Neural crest cell (in vitro differentiated cells): Measurements from ENCODE around the gene AOC3. TPM values are rescaled to one million over a fixed set of nuclear protein-coding genes. Genes with fewer than 3 reads are reported as not detected.
"Not testable (repeated sequence)": the region's sequence is repeated elsewhere in the genome, so short reads cannot be mapped to it uniquely, and the experiment has no call there.

Experiments
- DNase-seq: peaks from one replicate; pipeline ENCODE4 v3.0.0; 2021; ENCODE audit warnings: low read depth, mixed read lengths, low spot score
- H3K27ac Mint-ChIP-seq: one replicate; pipeline ENCODE4 v1.8.0; 2021; ENCODE audit warnings: mild to moderate bottlenecking, mixed read lengths; ENCODE audit not compliant: unreplicated experiment
- H3K27me3 Mint-ChIP-seq: 2 replicates; pipeline ENCODE4 v1.8.0; 2021; ENCODE audit warnings: low read depth, mild to moderate bottlenecking, mixed read lengths
- H3K36me3 Mint-ChIP-seq: 2 replicates; pipeline ENCODE4 v1.8.0; 2021; ENCODE audit warnings: low read depth, mild to moderate bottlenecking, mixed read lengths
- H3K4me1 Mint-ChIP-seq: 2 replicates; pipeline ENCODE4 v1.8.0; 2021; ENCODE audit warnings: mixed read lengths
- H3K4me3 Mint-ChIP-seq: one replicate; pipeline ENCODE4 v1.8.0; 2021; ENCODE audit warnings: mild to moderate bottlenecking, mixed read lengths
- H3K9me3 Mint-ChIP-seq: 2 replicates; pipeline ENCODE4 v1.8.0; 2021; ENCODE audit warnings: mixed read lengths
- total RNA-seq: library from RNA; stranded (reverse); gene quantifications from 2 replicates; pipeline ENCODE4 v1.2.1, GENCODE V29; 2021
- TF ChIP-seq, protein P1 (sequence below): fragments of 200-600 bp; sonication (generic); conservative IDR thresholded peaks from 2 replicates; pipeline ENCODE4 v1.5.0; 2021; ENCODE audit warnings: antibody characterized with exemption, mild to moderate bottlenecking

AOC3 gene
- total RNA-seq, 1 donor from 2014 or later = 1.1 TPM

DNA sequence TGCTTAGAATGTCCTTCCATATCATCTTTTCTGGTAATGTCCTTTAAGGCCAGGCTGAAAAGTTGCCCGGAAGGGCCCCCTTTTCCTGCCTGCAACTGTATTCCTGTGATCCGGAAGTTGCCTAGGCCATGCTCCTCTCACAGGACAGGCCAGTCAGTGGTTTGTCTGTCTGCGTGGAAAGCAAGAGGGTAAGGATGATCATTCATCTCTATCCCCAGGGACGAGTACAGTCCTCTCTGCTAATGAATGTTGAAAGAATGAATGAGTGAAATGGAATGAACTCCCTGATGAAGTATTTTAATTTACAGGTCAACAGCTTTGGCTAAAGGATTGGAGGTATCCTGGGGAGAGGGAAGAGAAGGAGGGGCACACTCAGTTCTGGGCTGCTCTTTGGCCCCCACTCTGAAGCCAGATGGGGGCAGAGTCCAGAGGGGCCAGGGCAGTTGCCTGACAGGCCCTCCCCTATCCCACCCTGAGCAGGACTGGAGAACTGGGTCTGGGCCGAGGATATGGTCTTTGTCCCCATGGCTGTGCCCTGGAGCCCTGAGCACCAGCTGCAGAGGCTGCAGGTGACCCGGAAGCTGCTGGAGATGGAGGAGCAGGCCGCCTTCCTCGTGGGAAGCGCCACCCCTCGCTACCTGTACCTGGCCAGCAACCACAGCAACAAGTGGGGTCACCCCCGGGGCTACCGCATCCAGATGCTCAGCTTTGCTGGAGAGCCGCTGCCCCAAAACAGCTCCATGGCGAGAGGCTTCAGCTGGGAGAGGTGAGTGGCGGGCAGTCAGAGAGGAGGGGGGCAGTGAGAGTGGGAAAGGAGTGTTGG lies 3.2 kb downstream of the AOC3 start:
- H3K4me3 Mint-ChIP-seq = no peak overlapping the region
- TF ChIP-seq, protein P1, sequence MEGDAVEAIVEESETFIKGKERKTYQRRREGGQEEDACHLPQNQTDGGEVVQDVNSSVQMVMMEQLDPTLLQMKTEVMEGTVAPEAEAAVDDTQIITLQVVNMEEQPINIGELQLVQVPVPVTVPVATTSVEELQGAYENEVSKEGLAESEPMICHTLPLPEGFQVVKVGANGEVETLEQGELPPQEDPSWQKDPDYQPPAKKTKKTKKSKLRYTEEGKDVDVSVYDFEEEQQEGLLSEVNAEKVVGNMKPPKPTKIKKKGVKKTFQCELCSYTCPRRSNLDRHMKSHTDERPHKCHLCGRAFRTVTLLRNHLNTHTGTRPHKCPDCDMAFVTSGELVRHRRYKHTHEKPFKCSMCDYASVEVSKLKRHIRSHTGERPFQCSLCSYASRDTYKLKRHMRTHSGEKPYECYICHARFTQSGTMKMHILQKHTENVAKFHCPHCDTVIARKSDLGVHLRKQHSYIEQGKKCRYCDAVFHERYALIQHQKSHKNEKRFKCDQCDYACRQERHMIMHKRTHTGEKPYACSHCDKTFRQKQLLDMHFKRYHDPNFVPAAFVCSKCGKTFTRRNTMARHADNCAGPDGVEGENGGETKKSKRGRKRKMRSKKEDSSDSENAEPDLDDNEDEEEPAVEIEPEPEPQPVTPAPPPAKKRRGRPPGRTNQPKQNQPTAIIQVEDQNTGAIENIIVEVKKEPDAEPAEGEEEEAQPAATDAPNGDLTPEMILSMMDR = no peak
- DNase-seq = no peak
- no peaks in the 10 kb centered on the region for H3K27me3 Mint-ChIP-seq
- H3K27ac Mint-ChIP-seq = no peak overlapping the region
- no peaks in the 10 kb centered on the region for H3K36me3 Mint-ChIP-seq
- peaks cover 8% of the 10 kb centered on the region for H3K4me1 Mint-ChIP-seq
- no peaks in the 10 kb centered on the region for H3K9me3 Mint-ChIP-seq

DNA sequence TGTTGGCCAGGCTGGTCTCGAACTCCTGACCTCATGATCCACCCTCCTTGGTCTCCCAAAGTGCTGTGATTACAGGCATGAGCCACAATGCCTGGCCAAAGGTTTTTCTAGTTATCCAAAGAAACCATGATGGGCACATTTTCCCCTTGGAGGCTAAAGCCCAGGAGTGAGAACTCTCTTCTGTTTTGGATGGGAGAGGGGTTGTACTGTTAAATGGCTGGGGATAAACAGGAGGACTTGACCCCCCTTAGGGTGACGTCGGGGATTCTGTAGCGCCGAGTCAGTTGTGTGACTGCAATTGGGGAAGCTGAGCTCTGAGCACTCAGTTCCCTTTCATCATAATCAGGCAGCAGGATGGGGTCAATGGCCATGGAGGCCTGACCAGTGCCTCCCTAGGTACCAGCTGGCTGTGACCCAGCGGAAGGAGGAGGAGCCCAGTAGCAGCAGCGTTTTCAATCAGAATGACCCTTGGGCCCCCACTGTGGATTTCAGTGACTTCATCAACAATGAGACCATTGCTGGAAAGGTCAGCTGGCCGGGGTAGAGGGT lies 4.1 kb downstream of the AOC3 start:
- no peaks in the 10 kb centered on the region for H3K36me3 Mint-ChIP-seq
- H3K27ac Mint-ChIP-seq = no peak overlapping the region
- no peaks in the 10 kb centered on the region for H3K9me3 Mint-ChIP-seq
- no peak overlapping the region for H3K4me3 Mint-ChIP-seq
- H3K27me3 Mint-ChIP-seq = no peaks in the 10 kb centered on the region
- DNase-seq = no peak
- TF ChIP-seq, protein P1 = no peak
- peaks cover 8% of the 10 kb centered on the region for H3K4me1 Mint-ChIP-seq

DNA sequence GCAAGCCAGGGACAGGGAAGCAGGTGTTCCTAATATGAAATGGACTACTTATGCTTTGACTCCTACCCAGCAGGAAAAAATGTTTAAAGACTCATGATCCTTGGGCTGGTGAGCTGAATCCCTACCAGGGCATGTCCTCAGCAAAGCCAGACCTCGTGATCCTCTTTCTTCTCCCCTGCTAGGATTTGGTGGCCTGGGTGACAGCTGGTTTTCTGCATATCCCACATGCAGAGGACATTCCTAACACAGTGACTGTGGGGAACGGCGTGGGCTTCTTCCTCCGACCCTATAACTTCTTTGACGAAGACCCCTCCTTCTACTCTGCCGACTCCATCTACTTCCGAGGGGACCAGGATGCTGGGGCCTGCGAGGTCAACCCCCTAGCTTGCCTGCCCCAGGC lies 5.1 kb downstream of the AOC3 start:
- not testable (repeated sequence) for H3K36me3 Mint-ChIP-seq, H3K4me1 Mint-ChIP-seq, H3K9me3 Mint-ChIP-seq, DNase-seq, H3K27me3 Mint-ChIP-seq, H3K4me3 Mint-ChIP-seq, H3K27ac Mint-ChIP-seq

DNA sequence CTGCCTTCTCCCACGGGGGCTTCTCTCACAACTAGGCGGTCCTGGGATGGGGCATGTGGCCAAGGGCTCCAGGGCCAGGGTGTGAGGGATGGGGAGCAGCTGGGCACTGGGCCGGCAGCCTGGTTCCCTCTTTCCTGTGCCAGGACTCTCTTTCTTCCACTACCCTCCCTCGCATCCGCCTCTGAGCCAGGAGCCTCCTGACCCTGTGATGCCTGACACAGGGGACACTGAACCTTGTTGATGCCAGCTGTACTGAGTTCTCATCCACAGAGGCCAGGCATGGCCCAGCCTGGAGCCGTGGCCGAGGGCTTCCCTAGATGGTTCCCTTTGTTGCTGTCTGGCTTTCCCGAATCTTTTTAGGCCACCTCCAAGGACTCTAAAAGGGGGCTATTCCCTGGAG lies 5.5 kb downstream of the AOC3 start:
- not testable (repeated sequence) for H3K4me1 Mint-ChIP-seq, H3K36me3 Mint-ChIP-seq, H3K27ac Mint-ChIP-seq, DNase-seq, H3K9me3 Mint-ChIP-seq, H3K27me3 Mint-ChIP-seq, H3K4me3 Mint-ChIP-seq

DNA sequence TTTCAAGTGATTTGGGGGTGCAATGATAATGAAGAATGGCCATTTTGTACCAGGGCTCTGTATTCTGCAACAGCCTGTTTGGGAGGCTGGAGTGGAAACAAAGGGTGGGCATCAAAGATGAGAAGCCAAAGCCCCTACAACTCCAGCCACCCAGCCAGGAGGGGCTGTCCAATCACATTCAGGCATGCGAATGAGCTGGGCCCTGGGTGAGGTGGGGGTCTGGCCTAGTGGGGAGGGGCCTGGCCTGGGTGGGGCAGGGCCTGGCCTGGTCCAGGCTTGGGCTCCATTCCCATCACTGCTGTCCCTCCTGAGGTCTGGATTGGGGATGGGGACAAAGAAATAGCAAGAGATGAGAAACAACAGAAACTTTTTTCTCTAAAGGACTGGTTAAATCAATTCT lies 6.4 kb downstream of the AOC3 start:
- TF ChIP-seq, protein P1 = no peak
- Mint-ChIP-seq H3K27me3 (no peaks in the 10 kb centered on the region), H3K9me3 (no peaks in the 10 kb centered on the region), H3K27ac (no peak overlapping the region), H3K4me3 (no peak overlapping the region), H3K36me3 (no peaks in the 10 kb centered on the region), H3K4me1 (peaks cover 8% of the 10 kb centered on the region)
- no peak for DNase-seq

DNA sequence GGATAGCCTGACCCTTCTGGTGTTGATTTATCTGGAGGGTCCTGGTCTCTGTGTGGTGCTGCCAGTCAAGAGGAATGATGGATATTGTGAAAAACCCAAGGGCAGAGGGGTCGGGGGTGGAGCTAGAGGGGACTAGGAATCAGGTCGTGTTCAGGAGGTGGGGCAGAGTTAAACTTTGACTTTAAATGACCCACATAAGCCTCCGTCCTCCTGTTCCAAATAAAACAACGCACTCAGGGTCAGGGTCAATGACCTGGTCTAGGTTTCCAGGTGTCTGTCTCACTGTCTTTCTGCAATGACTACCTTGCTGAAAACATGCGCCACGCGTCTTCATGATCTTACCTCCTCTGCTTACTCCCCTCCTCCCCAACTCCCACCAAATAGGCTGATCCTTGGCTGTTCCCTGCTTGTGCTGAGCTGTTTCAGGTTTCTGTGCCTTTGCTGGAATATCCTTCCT lies 14.7 kb downstream of the AOC3 start:
- H3K36me3 Mint-ChIP-seq = no peaks in the 10 kb centered on the region
- peaks cover 6% of the 10 kb centered on the region for H3K9me3 Mint-ChIP-seq
- peaks cover 5% of the 10 kb centered on the region for H3K27me3 Mint-ChIP-seq
- peaks cover 5% of the 10 kb centered on the region for H3K4me1 Mint-ChIP-seq
- H3K4me3 Mint-ChIP-seq = no peak overlapping the region
- no peak for DNase-seq
- no peak overlapping the region for H3K27ac Mint-ChIP-seq
- TF ChIP-seq, protein P1 = no peak
